ENCODE data around the gene IRS1.

DNA sequence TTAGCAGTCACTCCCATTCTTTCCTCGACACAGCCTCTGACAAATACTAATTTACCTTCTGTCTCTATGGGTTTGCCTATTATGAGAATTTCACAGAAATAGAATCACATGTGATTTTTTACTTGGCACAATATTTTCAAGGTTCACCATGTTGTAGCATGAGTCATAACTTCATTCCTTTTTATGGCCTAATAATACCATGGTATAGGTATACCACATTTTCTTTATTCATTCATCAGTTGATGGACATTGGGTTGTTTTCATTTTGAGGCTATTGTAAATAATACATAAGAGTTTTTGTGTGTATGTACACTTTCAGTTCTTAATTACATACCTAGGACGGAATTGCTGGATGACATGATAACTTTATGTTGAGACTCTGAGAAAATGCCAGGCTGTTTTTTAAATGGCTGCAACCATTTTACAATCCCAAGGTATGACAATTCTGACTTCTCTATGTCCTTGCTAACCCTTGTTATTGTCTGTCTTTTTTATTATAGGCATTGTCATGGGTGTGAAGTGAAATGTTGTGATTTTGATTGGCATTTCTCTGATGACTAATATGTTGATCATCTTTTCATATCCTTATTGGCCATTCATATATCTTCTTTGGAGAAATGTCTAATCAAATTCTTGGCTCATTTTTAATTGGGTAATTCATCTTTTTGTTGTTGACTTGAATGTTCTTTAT lies 87.9 kb downstream of the IRS1 start:
- TF ChIP-seq, protein P1, sequence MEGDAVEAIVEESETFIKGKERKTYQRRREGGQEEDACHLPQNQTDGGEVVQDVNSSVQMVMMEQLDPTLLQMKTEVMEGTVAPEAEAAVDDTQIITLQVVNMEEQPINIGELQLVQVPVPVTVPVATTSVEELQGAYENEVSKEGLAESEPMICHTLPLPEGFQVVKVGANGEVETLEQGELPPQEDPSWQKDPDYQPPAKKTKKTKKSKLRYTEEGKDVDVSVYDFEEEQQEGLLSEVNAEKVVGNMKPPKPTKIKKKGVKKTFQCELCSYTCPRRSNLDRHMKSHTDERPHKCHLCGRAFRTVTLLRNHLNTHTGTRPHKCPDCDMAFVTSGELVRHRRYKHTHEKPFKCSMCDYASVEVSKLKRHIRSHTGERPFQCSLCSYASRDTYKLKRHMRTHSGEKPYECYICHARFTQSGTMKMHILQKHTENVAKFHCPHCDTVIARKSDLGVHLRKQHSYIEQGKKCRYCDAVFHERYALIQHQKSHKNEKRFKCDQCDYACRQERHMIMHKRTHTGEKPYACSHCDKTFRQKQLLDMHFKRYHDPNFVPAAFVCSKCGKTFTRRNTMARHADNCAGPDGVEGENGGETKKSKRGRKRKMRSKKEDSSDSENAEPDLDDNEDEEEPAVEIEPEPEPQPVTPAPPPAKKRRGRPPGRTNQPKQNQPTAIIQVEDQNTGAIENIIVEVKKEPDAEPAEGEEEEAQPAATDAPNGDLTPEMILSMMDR (IDR thresholded peaks at IDR 0.05): no peak
- TF ChIP-seq POLR2A (IDR thresholded peaks at IDR 0.05) (no peak), EP300 (IDR thresholded peaks at IDR 0.05) (no peak), POLR2AphosphoS5 (IDR thresholded peaks at IDR 0.05) (no peak)
